Liver (tissue), 9 donors: ENCODE data around the gene S100A13. TPM values are rescaled to one million over a fixed set of nuclear protein-coding genes. Genes with fewer than 3 reads are reported as not detected.

Source experiments
- DNase-seq: peaks from one replicate; pipeline ENCODE4 v3.0.0-alpha.2; 2017; ENCODE audit warnings: low spot score
- H3K27ac ChIP-seq, 2 donors: one replicate each; pipeline ENCODE4 v1.7.0; 2013; ENCODE audit warnings: inconsistent platforms in 2 of 2, low read length in 2 of 2, control low read depth in 1 of 2, low read depth in 1 of 2, mild to moderate bottlenecking in 1 of 2
- H3K27me3 ChIP-seq, 4 donors: one replicate each; pipeline versions ENCODE4 v1.6.1 to v1.7.0; 2013; ENCODE audit warnings: low read length in 3 of 4, inconsistent platforms in 1 of 4, mild to moderate bottlenecking in 1 of 4, moderate library complexity in 1 of 4; ENCODE audit not compliant: control insufficient read depth in 4 of 4, insufficient read depth in 4 of 4
- H3K36me3 ChIP-seq, 4 donors: one replicate each; pipeline versions ENCODE4 v1.6.1 to v1.7.0; 2013; ENCODE audit warnings: low read length in 3 of 4, mild to moderate bottlenecking in 3 of 4, low read depth in 1 of 4, moderate library complexity in 1 of 4; ENCODE audit not compliant: control insufficient read depth in 4 of 4, insufficient read depth in 3 of 4
- H3K4me1 ChIP-seq, 4 donors: one replicate each; pipeline versions ENCODE4 v1.6.1 to v1.7.0; 2013; ENCODE audit warnings: low read length in 3 of 4, mild to moderate bottlenecking in 3 of 4, moderate library complexity in 1 of 4; ENCODE audit not compliant: control insufficient read depth in 4 of 4, insufficient read depth in 4 of 4
- H3K4me3 ChIP-seq, 3 donors: one replicate each; pipeline versions ENCODE4 v1.6.1 to v1.7.0; 2013; ENCODE audit warnings: low read length in 3 of 3, control low read depth in 1 of 3, low read depth in 1 of 3, mild to moderate bottlenecking in 1 of 3
- H3K9ac ChIP-seq, 2 donors: one replicate each; pipeline ENCODE4 v1.7.0; 2013; ENCODE audit warnings: low read length in 2 of 2, mild to moderate bottlenecking in 2 of 2, moderate library complexity in 2 of 2, control low read depth in 1 of 2, low read depth in 1 of 2
- H3K9me3 ChIP-seq, 4 donors: one replicate each; pipeline versions ENCODE4 v1.6.1 to v1.7.0; 2013; ENCODE audit warnings: low read length in 3 of 4; ENCODE audit not compliant: control insufficient read depth in 4 of 4
- ATF3 ChIP-seq: IDR thresholded peaks from 2 replicates; pipeline ENCODE4 v1.6.1; 2016; ENCODE audit warnings: antibody characterized with exemption
- CTCF ChIP-seq: fragments of 150-350 bp; IDR thresholded peaks from 2 replicates; pipeline ENCODE4 v1.5.1; 2017; ENCODE audit warnings: improper control_type of control experiment, low read depth, low read length; ENCODE audit not compliant: missing input control
- EGR1 ChIP-seq, 2 donors: IDR thresholded peaks; 2 replicates each; pipeline ENCODE4 v1.6.1; 2016 to 2018; ENCODE audit warnings: antibody characterized with exemption in 2 of 2, low read depth in 2 of 2
- FOXA2 ChIP-seq: IDR thresholded peaks from 2 replicates; pipeline ENCODE4 v1.6.1; 2016; ENCODE audit warnings: antibody characterized with exemption
- GABPA ChIP-seq, 2 donors: IDR thresholded peaks in 1 of 2; conservative IDR thresholded peaks in 1 of 2; 2 replicates each; pipeline ENCODE4 v1.6.1; 2016; ENCODE audit warnings: antibody characterized with exemption in 2 of 2, mild to moderate bottlenecking in 1 of 2, moderate library complexity in 1 of 2
- JUND ChIP-seq, 2 donors: IDR thresholded peaks; 2 replicates each; pipeline ENCODE4 v1.6.1; 2016; ENCODE audit warnings: antibody characterized with exemption in 2 of 2
- MAX ChIP-seq: IDR thresholded peaks from 2 replicates; pipeline ENCODE4 v1.6.1; 2016; ENCODE audit warnings: antibody characterized with exemption
- REST ChIP-seq: IDR thresholded peaks from 2 replicates; pipeline ENCODE4 v1.6.1; 2016; ENCODE audit warnings: antibody characterized with exemption, mild to moderate bottlenecking
- RXRA ChIP-seq, 2 donors: IDR thresholded peaks; 2 replicates each; pipeline ENCODE4 v1.6.1; 2017 to 2018; ENCODE audit warnings: antibody characterized with exemption in 2 of 2, mild to moderate bottlenecking in 1 of 2
- SP1 ChIP-seq: IDR thresholded peaks from 2 replicates; pipeline ENCODE4 v1.6.1; 2018; ENCODE audit warnings: antibody characterized with exemption, mild to moderate bottlenecking
- TAF1 ChIP-seq: conservative IDR thresholded peaks from 2 replicates; pipeline ENCODE4 v1.6.1; 2016; ENCODE audit warnings: antibody characterized with exemption, mild to moderate bottlenecking
- ZBTB33 ChIP-seq: IDR thresholded peaks from 2 replicates; pipeline ENCODE4 v1.6.1; 2016; ENCODE audit warnings: antibody characterized with exemption
- WGBS: extraction: QIAGEN DNeasy Blood & Tissue Kit; methylation state at CpG from one replicate; pipeline ENCODE4 v1.1.7; 2013; 5-methylcytosine and 5-hydroxymethylcytosine counted together
- polyA plus RNA-seq, 2 donors: library from polyadenylated mRNA; stranded (reverse) in 1 of 2; unstranded in 1 of 2; fragments of 200-250 nt in 1 of 2; fragments of >200 nt in 1 of 2; fragmentation: Nextera tagmentation in 1 of 2; extraction: Ambion mirVana in 1 of 2; gene quantifications; one replicate each; pipeline versions ENCODE4 v1.2.1 to v1.2.3, GENCODE V29; 2013 to 2015
- total RNA-seq, 2 donors: library from RNA; depleted of rRNA; stranded (reverse); fragments of >200 nt; gene quantifications; one replicate each; pipeline ENCODE4 v1.2.3, GENCODE V29; 2014
- donor health status: healthy.
- donor health status: healthy.
- donor health status: healthy.
- donor health status: healthy.
- donor health status: healthy.

Gene S100A13
- total and polyA plus RNA-seq, 4 donors: 5.3 to 23.0 (median 15.7) TPM

GRCh38 chr1:153570874-153571273 lies 56.4 kb downstream of the S100A13 start:
- no peak for DNase-seq
- H3K36me3 ChIP-seq: no peaks in the 10 kb centered on the region

More at GRCh38 chr1:153570874-153571273, 56.4 kb downstream of the S100A13 start:
- no peak overlapping the region for H3K9ac ChIP-seq
- H3K4me3 ChIP-seq: no peak overlapping the region
- H3K27me3 ChIP-seq: no peaks in the 10 kb centered on the region
- H3K27ac ChIP-seq: no peak overlapping the region
- no peaks in the 10 kb centered on the region for H3K9me3 ChIP-seq
- H3K4me1 ChIP-seq: peaks cover 0 to 10% (median 4%) of the 10 kb centered on the region in 4 donors
- 70% methylated on average over 5 of the region's 5 CpGs for WGBS
- TF ChIP-seq MAX: no peak
- TF ChIP-seq FOXA2: no peak
- TF ChIP-seq ZBTB33: no peak
- TF ChIP-seq RXRA (IDR thresholded peaks at IDR 0.05): no peak
- no peak for TF ChIP-seq CTCF
- no peak for TF ChIP-seq SP1
- TF ChIP-seq REST: no peak
- TF ChIP-seq JUND (IDR thresholded peaks at IDR 0.05): no peak
- TF ChIP-seq ATF3: no peak
- TF ChIP-seq EGR1 (IDR thresholded peaks at IDR 0.05; ENCODE audit: low read depth in 2 of 2): no peak
- TF ChIP-seq GABPA (IDR thresholded peaks at IDR 0.05 in 1 of 2, conservative IDR thresholded peaks at IDR 0.05 in 1 of 2): no peak
- no peak for TF ChIP-seq TAF1
